ENCODE data around the gene ENOX1.

Gene ENOX1

GRCh38 chr13:43268632-43269031 lies 518.1 kb downstream of the ENOX1 start:
- DNase-seq: no peak

GRCh38 chr13:43267916-43268315 lies 518.9 kb downstream of the ENOX1 start:
- DNase-seq: no peak

GRCh38 chr13:43266936-43267615 lies 519.7 kb downstream of the ENOX1 start:
- no peak for DNase-seq

GRCh38 chr13:43265028-43265427 lies 521.7 kb downstream of the ENOX1 start:
- no peak for DNase-seq

- no peak for DNase-seq
Measured at GRCh38 chr13:43264458-43264857, 522.3 kb downstream of the ENOX1 start.

GRCh38 chr13:43263047-43263446 lies 523.7 kb downstream of the ENOX1 start:
- no peak for DNase-seq

GRCh38 chr13:43260999-43261398 lies 525.8 kb downstream of the ENOX1 start:
- no peak for DNase-seq

- no peak for DNase-seq
Measured at GRCh38 chr13:43258771-43259170, 528.0 kb downstream of the ENOX1 start.

- DNase-seq: no peak
Measured at GRCh38 chr13:43257765-43258164, 529.0 kb downstream of the ENOX1 start.

- DNase-seq: no peak
Measured at GRCh38 chr13:43251961-43252360, 534.8 kb downstream of the ENOX1 start.

GRCh38 chr13:43246382-43246781 lies 540.4 kb downstream of the ENOX1 start:
- no peak for DNase-seq

- no peak for DNase-seq
Measured at GRCh38 chr13:43245374-43245964, 541.3 kb downstream of the ENOX1 start.

- DNase-seq: no peak
Measured at GRCh38 chr13:43244481-43244880, 542.3 kb downstream of the ENOX1 start.

- DNase-seq: no peak
Measured at GRCh38 chr13:43243711-43244110, 543.1 kb downstream of the ENOX1 start.

GRCh38 chr13:43242040-43242439 lies 544.7 kb downstream of the ENOX1 start:
- DNase-seq: no peak

- no peak for DNase-seq
Measured at GRCh38 chr13:43240278-43240677, 546.5 kb downstream of the ENOX1 start.

- DNase-seq: no peak
Measured at GRCh38 chr13:43239275-43239840, 547.4 kb downstream of the ENOX1 start.

- DNase-seq: no peak
Measured at GRCh38 chr13:43238341-43239083, 548.3 kb downstream of the ENOX1 start.

GRCh38 chr13:43237616-43238015 lies 549.2 kb downstream of the ENOX1 start:
- DNase-seq: no peak

- no peak for DNase-seq
Measured at GRCh38 chr13:43235028-43235427, 551.7 kb downstream of the ENOX1 start.

GRCh38 chr13:43232873-43233265 lies 553.9 kb downstream of the ENOX1 start:
- no peak for DNase-seq

GRCh38 chr13:43232144-43232872 lies 554.5 kb downstream of the ENOX1 start:
- no peak for DNase-seq

- no peak for DNase-seq
Measured at GRCh38 chr13:43230989-43231388, 555.8 kb downstream of the ENOX1 start.

Measured in activated CD4-positive, alpha-beta T cell treated with anti-CD3 and anti-CD28 coated beads, Interleukin-2, amount 50 U/mL, for 4 hours (primary cell).